ENCODE results near the gene XXYLT1.
A peak's percentile ranks its signal among the peaks of the same experiment; 100 is the strongest.

Gene XXYLT1

GRCh38 chr3:195168009-195168762 is 102.8 kb downstream of the XXYLT1 start:
- no peak for DNase-seq (ENCODE audit: low spot score)

DNA sequence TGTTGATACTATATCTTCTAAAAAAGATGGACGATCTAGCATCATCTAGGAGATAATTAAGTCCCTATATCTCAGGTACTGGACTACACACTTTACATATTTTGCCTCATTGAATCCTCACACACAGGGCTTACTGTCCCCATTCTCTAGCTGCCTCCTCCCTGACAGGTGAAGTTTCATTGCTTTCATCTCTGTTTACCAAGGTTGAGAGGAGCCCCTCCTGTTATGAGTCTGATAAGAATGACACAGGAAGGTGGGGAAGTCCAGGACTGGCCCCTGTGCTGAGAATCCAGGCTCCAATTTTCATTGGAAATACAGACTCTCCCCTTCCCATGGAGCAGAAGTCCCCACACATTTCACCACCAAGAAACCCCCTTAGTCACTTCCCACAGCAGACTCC is 105.2 kb downstream of the XXYLT1 start:
- no peak for DNase-seq (ENCODE audit: low spot score)

DNA sequence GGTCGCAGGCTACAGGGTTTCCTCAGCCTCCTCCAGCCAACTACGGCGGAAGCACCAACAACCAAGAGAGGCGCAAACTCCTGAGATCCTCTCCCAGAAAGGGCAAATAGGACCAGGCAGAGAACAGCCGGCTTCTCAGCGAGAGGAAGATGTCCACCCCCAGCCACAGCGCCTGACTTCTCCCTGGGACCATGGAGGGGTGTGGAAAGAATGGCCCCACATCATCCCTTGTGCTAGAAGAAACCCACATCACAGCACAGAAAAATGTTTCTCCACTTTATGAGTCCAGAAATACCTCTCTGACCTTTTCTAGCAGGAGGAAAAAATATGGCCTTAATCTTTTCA is 105.7 kb downstream of the XXYLT1 start:
- no peak for DNase-seq (ENCODE audit: low spot score)

- no peak for DNase-seq (ENCODE audit: low spot score)
Measured at GRCh38 chr3:195164573-195165264, 106.2 kb downstream of the XXYLT1 start.

- no peak for DNase-seq (ENCODE audit: low spot score)
Measured at GRCh38 chr3:195163719-195164572, 107.0 kb downstream of the XXYLT1 start.

DNA sequence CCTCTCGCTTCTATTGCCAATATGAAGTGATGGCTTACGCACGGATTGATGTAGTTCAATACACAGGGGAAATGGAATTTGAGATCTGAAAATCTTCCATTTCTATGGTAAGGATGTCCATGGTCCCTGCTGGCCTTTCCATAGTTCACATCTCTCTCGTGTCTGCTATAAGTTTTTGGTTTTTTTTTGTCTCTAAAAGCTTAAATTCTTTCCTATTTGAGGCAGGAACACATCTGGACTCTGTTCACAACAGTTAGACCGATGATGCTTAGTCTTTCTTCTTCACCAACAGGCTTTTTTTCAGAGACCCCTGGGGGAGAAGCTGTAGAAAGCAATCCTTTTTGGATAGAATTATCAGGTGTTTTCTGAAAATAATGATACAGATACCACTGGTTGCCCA is 108.1 kb downstream of the XXYLT1 start:
- no peak for DNase-seq (ENCODE audit: low spot score)

DNA sequence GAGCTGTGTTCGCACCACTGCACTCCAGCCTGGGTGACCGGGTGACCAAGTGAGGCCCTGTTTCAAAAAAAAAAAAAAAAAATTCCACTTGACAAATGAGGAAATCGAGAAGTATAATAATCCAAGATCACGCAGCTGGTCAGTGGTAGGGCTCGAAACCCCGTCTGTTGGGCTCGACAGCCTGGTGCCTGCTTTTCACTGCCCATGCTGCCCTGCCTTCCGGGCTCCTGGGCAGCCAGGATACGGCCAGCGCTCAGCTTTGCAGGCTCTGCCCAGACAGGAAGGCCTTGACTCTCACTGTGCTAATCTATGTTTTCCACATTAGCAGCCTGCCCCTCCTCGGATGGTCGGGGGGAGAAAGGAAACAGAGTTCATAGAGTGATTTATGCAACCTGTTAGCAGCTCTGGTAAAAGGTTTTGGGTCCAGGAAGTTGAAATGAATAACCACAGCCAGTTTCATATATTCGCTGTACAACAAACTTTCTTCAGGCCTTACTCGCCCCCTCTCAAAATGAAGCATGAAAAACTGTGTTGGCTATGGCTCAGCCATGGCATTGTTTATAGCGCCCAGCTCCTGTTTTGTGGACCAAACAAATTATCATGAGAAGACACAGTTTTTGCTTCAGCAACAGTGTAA is 108.8 kb downstream of the XXYLT1 start:
- DNase-seq (ENCODE audit: low spot score) = no peak

DNA sequence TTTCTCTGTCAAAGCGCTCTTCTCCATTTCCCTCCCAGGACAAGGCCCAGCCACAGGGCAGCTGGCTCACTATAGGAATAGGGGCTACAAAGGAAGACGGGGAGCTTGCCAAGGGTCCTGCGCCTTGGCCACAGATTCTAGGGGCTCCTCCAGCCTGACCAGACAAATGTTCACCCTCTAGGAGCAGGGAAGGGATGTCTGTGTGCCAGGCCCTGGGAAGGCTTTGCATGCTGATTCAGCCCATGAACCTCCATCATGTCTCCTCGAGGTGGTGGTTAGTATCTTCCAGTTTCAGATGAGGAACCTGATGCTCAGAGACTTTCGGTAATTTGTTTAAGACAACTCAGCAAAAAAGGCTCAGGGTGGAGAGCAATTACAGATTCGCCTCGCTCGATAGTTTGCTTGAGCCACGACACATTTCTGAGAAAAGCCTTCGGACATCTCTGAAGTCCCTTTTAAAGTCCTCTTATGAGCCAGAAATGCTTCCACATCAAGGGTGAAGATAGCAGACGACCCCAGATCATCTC is 110.0 kb downstream of the XXYLT1 start:
- DNase-seq (ENCODE audit: low spot score) = no peak

GRCh38 chr3:195160257-195160898 is 110.6 kb downstream of the XXYLT1 start:
- no peak for DNase-seq (ENCODE audit: low spot score)

DNA sequence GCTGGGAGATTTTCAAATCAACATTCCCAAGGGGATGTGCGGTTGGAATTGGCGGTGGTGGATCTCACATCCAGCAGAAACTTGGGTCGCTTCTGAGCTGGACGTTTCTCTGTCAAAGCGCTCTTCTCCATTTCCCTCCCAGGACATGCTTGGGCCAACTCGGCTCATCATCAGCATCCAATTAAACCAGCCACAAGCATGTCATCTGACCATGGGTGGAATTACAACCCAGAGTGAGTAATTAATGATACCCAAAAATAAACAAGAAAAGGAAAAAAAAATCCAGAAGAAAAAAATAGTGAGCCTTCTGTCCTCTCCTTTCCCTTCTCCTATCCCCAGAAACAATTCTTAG is 111.2 kb downstream of the XXYLT1 start:
- DNase-seq (ENCODE audit: low spot score) = no peak

GRCh38 chr3:195159117-195159813 is 111.7 kb downstream of the XXYLT1 start:
- no peak for DNase-seq (ENCODE audit: low spot score)

GRCh38 chr3:195156286-195156890 is 114.6 kb downstream of the XXYLT1 start:
- DNase-seq (ENCODE audit: low spot score) = no peak

DNA sequence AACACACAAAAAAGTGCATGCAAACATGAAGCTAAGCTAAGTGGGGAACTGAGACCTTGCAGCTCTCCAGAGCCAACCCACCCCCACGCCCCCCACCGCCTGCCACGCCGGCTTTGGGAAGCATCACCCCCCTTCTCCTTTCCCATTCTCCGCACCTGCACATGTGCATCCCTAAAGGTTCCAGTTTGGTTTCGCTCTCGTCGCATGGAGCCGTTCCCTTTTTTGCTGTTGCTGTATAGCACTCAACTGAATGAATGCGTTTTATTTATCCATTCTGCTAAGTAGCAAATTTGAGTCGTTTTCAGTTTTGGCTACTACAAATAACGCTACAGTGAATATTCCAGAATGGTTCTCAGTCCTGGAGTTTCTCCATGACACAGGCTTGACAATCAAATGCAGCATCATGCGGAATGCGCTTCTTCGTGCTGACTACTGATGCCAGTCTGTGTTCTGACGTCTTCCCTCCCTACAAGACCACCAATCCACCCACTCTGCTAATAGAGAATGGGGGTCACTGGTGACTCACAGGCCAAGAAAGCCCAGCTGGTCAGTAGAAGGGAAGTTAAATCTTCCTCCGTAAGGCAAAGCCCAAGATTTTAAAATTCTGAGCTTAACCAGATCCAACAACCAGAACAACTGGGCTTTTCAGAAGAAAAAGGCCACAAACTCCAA is 115.3 kb downstream of the XXYLT1 start:
- no peak for DNase-seq (ENCODE audit: low spot score)

GRCh38 chr3:195154793-195155535 is 116.0 kb downstream of the XXYLT1 start:
- peak; percentile 56 for DNase-seq (ENCODE audit: low spot score)

- DNase-seq (ENCODE audit: low spot score) = no peak
Measured at GRCh38 chr3:195154111-195154791, 116.7 kb downstream of the XXYLT1 start.

- no peak for DNase-seq (ENCODE audit: low spot score)
Measured at GRCh38 chr3:195153653-195154052, 117.3 kb downstream of the XXYLT1 start.

- peak; percentile 59 for DNase-seq (ENCODE audit: low spot score)
Measured at GRCh38 chr3:195153130-195153529, 117.8 kb downstream of the XXYLT1 start.

- no peak for DNase-seq (ENCODE audit: low spot score)
Measured at GRCh38 chr3:195151866-195152541, 119.0 kb downstream of the XXYLT1 start.
